ENCODE results near the gene AP3M1.
A peak's percentile ranks its signal among the peaks of the same experiment; 100 is the strongest.

AP3M1 gene

GRCh38 chr10:74121368-74121767 is 29.3 kb downstream of the AP3M1 start:
- no peak for DNase-seq (ENCODE audit: low read depth, low spot score)
- H3K27ac ChIP-seq: no peak overlapping the region

- no peak overlapping the region for H3K27ac ChIP-seq
- no peak for DNase-seq (ENCODE audit: low read depth, low spot score)
These were observed 29.7 kb downstream of the AP3M1 start for GRCh38 chr10:74120911-74121310.

GRCh38 chr10:74118804-74119203 is 31.8 kb downstream of the AP3M1 start:
- peak overlapping the region; percentile 50 for H3K27ac ChIP-seq
- DNase-seq (ENCODE audit: low read depth, low spot score): no peak

GRCh38 chr10:74117738-74118137 is 32.9 kb downstream of the AP3M1 start:
- H3K27ac ChIP-seq: peak overlapping the region; percentile 50
- no peak for DNase-seq (ENCODE audit: low read depth, low spot score)

GRCh38 chr10:74114041-74114448 is 36.6 kb downstream of the AP3M1 start:
- H3K27ac ChIP-seq: peak overlapping the region; percentile 13
- no peak for DNase-seq (ENCODE audit: low read depth, low spot score)

GRCh38 chr10:74113546-74113945 is 37.1 kb downstream of the AP3M1 start:
- no peak for DNase-seq (ENCODE audit: low read depth, low spot score)
- H3K27ac ChIP-seq: peak overlapping the region; percentile 13

- no peak for DNase-seq (ENCODE audit: low read depth, low spot score)
- no peak overlapping the region for H3K27ac ChIP-seq
These were observed 38.8 kb downstream of the AP3M1 start for GRCh38 chr10:74111799-74112198.

GRCh38 chr10:74110120-74110519 is 40.5 kb downstream of the AP3M1 start:
- no peak overlapping the region for H3K27ac ChIP-seq

GRCh38 chr10:74109452-74109851 is 41.2 kb downstream of the AP3M1 start:
- no peak for DNase-seq (ENCODE audit: low read depth, low spot score)
- H3K27ac ChIP-seq: no peak overlapping the region

More at GRCh38 chr10:74110120-74110519, 40.5 kb downstream of the AP3M1 start:
- DNase-seq (ENCODE audit: low read depth, low spot score): no peak

- H3K27ac ChIP-seq: no peak overlapping the region
- no peak for DNase-seq (ENCODE audit: low read depth, low spot score)
These were observed 43.2 kb downstream of the AP3M1 start for GRCh38 chr10:74107391-74107790.

- DNase-seq (ENCODE audit: low read depth, low spot score): no peak
- no peak overlapping the region for H3K27ac ChIP-seq
These were observed 45.6 kb downstream of the AP3M1 start for GRCh38 chr10:74104996-74105395.

- no peak overlapping the region for H3K27ac ChIP-seq
- no peak for DNase-seq (ENCODE audit: low read depth, low spot score)
These were observed 46.1 kb downstream of the AP3M1 start for GRCh38 chr10:74104480-74104879.

GRCh38 chr10:74103560-74104258 is 46.9 kb downstream of the AP3M1 start:
- H3K27ac ChIP-seq: no peak overlapping the region
- DNase-seq (ENCODE audit: low read depth, low spot score): no peak

- DNase-seq (ENCODE audit: low read depth, low spot score): no peak
- peak overlapping the region; percentile 46 for H3K27ac ChIP-seq
These were observed 50.8 kb downstream of the AP3M1 start for GRCh38 chr10:74099836-74100235.

GRCh38 chr10:74099420-74099819 is 51.2 kb downstream of the AP3M1 start:
- no peak for DNase-seq (ENCODE audit: low read depth, low spot score)
- peak overlapping the region; percentile 46 for H3K27ac ChIP-seq

- DNase-seq (ENCODE audit: low read depth, low spot score): no peak
- no peak overlapping the region for H3K27ac ChIP-seq
These were observed 52.9 kb downstream of the AP3M1 start for GRCh38 chr10:74097776-74098175.

- H3K27ac ChIP-seq: no peak overlapping the region
- DNase-seq (ENCODE audit: low read depth, low spot score): no peak
These were observed 53.9 kb downstream of the AP3M1 start for GRCh38 chr10:74096777-74097176.

GRCh38 chr10:74094231-74094630 is 56.4 kb downstream of the AP3M1 start:
- H3K27ac ChIP-seq: no peak overlapping the region
- DNase-seq (ENCODE audit: low read depth, low spot score): no peak

GRCh38 chr10:74093530-74094164 is 57.0 kb downstream of the AP3M1 start:
- no peak for DNase-seq (ENCODE audit: low read depth, low spot score)
- H3K27ac ChIP-seq: no peak overlapping the region

- DNase-seq (ENCODE audit: low read depth, low spot score): no peak
- H3K27ac ChIP-seq: no peak overlapping the region
These were observed 58.3 kb downstream of the AP3M1 start for GRCh38 chr10:74092372-74092771.

- H3K27ac ChIP-seq: no peak overlapping the region
- no peak for DNase-seq (ENCODE audit: low read depth, low spot score)
These were observed 61.9 kb downstream of the AP3M1 start for GRCh38 chr10:74088722-74089121.

- no peak overlapping the region for H3K27ac ChIP-seq
- DNase-seq (ENCODE audit: low read depth, low spot score): no peak
These were observed 64.3 kb downstream of the AP3M1 start for GRCh38 chr10:74086317-74086716.

All from epithelial cell of prostate (primary cell).